Activated CD8-positive, alpha-beta memory T cell treated with anti-CD3 and anti-CD28 coated beads, Interleukin-2, amount 50 U/mL, for 24 hours (primary cell): ENCODE results near the gene TRIM44.
"Not testable (repeated sequence)": the region's sequence is repeated elsewhere in the genome, so short reads cannot be mapped to it uniquely, and the experiment has no call there.

Source experiments
- DNase-seq: peaks from one replicate; pipeline ENCODE4 v3.0.0-alpha.2; 2020; ENCODE audit errors: extremely low read depth

Gene TRIM44

GRCh38 chr11:35633827-35634423, 28.6 kb upstream of the TRIM44 start:
- no peak for DNase-seq

GRCh38 chr11:35635933-35636332, 26.6 kb upstream of the TRIM44 start:
- DNase-seq = no peak

- no peak for DNase-seq
These were observed 22.9 kb upstream of the TRIM44 start for GRCh38 chr11:35639591-35640179.

- DNase-seq = no peak
These were observed 21.2 kb upstream of the TRIM44 start for GRCh38 chr11:35641171-35641897.

- no peak for DNase-seq
These were observed 20.6 kb upstream of the TRIM44 start for GRCh38 chr11:35641964-35642363.

GRCh38 chr11:35647421-35648093, 15.0 kb upstream of the TRIM44 start:
- DNase-seq = no peak

GRCh38 chr11:35650006-35650405, 12.6 kb upstream of the TRIM44 start:
- DNase-seq = no peak

- DNase-seq = no peak
These were observed 12.1 kb upstream of the TRIM44 start for GRCh38 chr11:35650467-35650866.

- no peak for DNase-seq
These were observed 11.3 kb upstream of the TRIM44 start for GRCh38 chr11:35651263-35651662.

- DNase-seq = not testable (repeated sequence)
These were observed 9.8 kb upstream of the TRIM44 start for GRCh38 chr11:35652786-35653185.

- DNase-seq = no peak
These were observed 7.9 kb upstream of the TRIM44 start for GRCh38 chr11:35654711-35655110.

GRCh38 chr11:35655254-35655653, 7.3 kb upstream of the TRIM44 start:
- DNase-seq = no peak

GRCh38 chr11:35655856-35656255, 6.7 kb upstream of the TRIM44 start:
- no peak for DNase-seq

- no peak for DNase-seq
These were observed 4.3 kb upstream of the TRIM44 start for GRCh38 chr11:35658020-35658948.

GRCh38 chr11:35661534-35661933, 1.0 kb upstream of the TRIM44 start:
- no peak for DNase-seq

GRCh38 chr11:35662061-35662648, 420 bp upstream of the TRIM44 start:
- DNase-seq = no peak

- DNase-seq = no peak
These were observed 780 bp downstream of the TRIM44 start for GRCh38 chr11:35663408-35663702.

GRCh38 chr11:35664977-35665441, 2.4 kb downstream of the TRIM44 start:
- DNase-seq = no peak

GRCh38 chr11:35667257-35667656, 4.7 kb downstream of the TRIM44 start:
- no peak for DNase-seq

- not testable (repeated sequence) for DNase-seq
These were observed 5.8 kb downstream of the TRIM44 start for GRCh38 chr11:35668350-35668749.

- no peak for DNase-seq
These were observed 9.0 kb downstream of the TRIM44 start for GRCh38 chr11:35671396-35672127.
